Fibroblast of mammary gland (primary cell): ENCODE data around the gene PLCXD3.

ENCODE experiments used
- DNase-seq: peaks from one replicate; pipeline ENCODE4 v3.0.0-alpha.2; 2010; ENCODE audit warnings: low read depth
- H3K4me3 ChIP-seq: 2 replicates; pipeline ENCODE4 v1.5.1; 2011; ENCODE audit warnings: low read depth, mild to moderate bottlenecking, low read length, moderate library complexity; ENCODE audit not compliant: control insufficient read depth
- TF ChIP-seq, protein P1 (sequence below): conservative IDR thresholded peaks from 2 replicates; pipeline ENCODE4 v1.5.1; 2011; ENCODE audit warnings: low read depth, low read length, inconsistent platforms; ENCODE audit not compliant: control insufficient read depth, insufficient read depth

The PLCXD3 gene

DNA sequence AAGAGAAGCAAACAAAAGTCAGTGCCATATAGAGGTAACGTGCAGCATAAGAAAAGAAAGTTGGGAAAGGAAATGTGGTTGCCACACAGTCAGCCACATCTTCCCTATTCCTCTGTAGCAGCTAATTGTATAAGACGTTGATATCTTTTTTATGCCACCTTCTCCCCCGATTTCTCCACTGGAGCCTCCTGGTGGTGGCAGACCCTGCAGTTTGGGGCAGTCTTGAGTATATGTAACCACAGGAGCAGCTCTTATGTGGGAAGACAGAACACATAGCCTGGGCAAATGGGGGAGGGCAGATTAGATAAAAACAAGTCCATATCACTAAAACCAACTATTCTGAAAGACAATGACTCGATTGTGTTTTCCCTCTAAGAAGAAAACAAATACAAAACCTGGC, 99.7 kb downstream of the PLCXD3 start:
- no peak overlapping the region for H3K4me3 ChIP-seq
- DNase-seq = no peak
- TF ChIP-seq, protein P1, sequence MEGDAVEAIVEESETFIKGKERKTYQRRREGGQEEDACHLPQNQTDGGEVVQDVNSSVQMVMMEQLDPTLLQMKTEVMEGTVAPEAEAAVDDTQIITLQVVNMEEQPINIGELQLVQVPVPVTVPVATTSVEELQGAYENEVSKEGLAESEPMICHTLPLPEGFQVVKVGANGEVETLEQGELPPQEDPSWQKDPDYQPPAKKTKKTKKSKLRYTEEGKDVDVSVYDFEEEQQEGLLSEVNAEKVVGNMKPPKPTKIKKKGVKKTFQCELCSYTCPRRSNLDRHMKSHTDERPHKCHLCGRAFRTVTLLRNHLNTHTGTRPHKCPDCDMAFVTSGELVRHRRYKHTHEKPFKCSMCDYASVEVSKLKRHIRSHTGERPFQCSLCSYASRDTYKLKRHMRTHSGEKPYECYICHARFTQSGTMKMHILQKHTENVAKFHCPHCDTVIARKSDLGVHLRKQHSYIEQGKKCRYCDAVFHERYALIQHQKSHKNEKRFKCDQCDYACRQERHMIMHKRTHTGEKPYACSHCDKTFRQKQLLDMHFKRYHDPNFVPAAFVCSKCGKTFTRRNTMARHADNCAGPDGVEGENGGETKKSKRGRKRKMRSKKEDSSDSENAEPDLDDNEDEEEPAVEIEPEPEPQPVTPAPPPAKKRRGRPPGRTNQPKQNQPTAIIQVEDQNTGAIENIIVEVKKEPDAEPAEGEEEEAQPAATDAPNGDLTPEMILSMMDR = no peak

DNA sequence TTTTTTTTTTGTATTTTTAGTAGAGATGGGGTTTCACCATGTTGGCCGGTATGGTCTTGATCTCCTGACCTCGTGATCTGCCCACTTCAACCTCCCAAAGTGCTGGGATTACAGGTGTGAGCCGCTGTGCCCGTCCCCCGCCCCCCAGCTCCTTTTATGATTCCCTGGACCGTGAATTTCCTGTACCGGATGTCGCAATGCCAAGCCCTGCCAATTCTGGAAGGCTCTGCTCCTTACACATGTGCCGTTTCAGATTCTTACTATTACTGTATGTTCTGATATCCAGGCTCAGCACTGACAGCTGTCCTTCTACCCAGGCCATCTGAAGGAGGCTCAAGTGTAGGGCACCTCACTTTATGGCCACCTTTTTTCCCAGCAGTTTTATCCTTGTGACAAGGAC, 100.1 kb downstream of the PLCXD3 start:
- no peak for DNase-seq
- no peak overlapping the region for H3K4me3 ChIP-seq
- TF ChIP-seq, protein P1 = no peak

DNA sequence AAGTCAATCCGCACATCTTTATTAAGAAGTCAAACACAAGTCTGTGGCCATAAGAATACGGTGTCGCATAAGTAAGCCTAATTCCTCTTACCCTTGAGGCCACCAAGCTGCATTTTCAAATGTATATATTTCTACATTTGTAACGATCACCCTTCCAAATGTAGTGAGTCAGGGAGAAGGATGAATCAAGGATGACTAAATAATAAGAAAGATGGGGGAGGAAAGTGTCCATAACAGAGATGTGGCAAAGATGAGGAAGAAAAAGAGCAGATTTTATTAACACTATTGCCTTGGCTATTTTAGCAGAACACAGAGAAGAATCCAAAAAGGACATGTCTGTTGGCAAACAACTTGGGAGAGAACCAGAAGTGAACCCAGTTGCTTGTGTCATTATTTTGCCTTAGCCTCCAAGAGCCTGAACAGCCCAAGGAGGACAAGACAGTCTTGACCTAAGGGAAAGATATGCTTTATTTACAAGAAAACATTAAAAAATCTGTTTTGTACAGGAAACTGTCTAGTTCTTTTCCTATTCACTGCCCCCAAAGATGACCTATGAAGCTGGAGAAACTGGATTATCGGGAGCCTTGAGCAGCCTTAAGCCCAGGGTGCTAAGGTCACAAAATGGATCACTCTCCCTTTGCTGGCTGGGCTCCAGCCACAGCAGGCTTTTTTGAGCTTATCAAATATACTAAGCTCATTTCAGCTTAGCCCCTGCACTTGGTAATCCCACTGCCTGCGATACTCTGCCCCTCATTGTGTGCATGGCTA, 101.5 kb downstream of the PLCXD3 start:
- no peak overlapping the region for H3K4me3 ChIP-seq
- TF ChIP-seq, protein P1 = no peak
- peak; percentile 82 for DNase-seq

DNA sequence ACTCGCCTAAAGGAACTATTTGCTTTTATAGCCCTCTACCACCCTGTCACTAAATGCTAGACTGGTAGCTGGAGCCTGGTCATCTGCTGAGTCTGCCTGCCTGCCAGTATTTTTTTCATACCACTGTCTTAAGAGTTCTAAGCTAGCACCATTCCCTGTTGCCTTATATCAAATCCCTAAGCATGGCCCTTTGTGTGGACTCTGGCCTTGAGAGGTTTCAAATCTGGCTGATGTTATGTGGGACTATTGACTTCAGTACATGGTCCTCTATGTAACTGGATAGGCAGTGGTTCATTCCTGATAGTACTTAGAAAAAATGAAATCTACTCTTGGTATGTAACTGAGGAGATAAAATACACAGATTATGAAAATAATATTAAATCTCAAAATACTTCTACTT, 103.5 kb downstream of the PLCXD3 start:
- TF ChIP-seq, protein P1 = no peak
- DNase-seq = no peak
- H3K4me3 ChIP-seq = no peak overlapping the region

DNA sequence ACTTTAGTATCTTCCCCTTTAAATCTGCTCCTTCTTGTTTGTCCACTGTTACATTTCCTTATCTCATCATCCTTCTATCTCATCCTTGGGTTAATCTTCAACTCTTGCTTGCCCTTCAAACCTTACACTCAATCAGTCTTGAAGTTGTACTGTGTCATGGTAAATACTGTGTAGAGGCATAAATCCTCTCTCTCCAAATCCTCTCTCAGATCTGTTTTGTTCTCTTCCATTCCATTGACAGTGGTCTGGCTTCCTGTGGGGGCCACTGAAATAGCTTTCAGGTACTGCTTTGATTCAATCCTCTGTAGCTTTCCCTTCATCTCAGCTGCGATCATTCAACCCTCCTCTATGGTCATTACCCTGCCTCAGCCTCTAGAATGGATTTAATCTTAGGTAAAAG, 104.0 kb downstream of the PLCXD3 start:
- H3K4me3 ChIP-seq = no peak overlapping the region
- TF ChIP-seq, protein P1 = no peak
- no peak for DNase-seq

DNA sequence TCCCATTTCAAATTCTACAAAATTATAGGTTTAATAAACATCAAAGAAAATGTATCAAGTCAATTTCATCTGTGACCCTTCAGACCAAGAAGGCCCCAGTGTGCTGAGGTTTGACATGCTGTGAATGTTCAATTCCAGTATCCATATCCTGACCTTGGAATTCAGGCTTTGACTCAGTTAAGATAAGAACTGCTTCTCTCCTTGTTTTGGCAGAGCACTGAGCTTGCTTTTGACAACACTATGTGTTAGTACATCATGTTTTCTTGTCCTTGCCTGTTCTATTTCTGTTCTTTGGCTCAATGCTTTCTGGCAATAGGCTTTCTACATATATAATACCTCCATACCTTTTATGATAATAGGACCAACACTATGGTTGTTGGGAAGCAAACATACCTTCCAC, 105.6 kb downstream of the PLCXD3 start:
- no peak for DNase-seq
- H3K4me3 ChIP-seq = no peak overlapping the region
- TF ChIP-seq, protein P1 = no peak
